Mononuclear cell (primary cell): ENCODE results near the gene SLC2A13. TPM values are rescaled to one million over a fixed set of nuclear protein-coding genes. Genes with fewer than 3 reads are reported as not detected.
"Not testable (repeated sequence)": the region's sequence is repeated elsewhere in the genome, so short reads cannot be mapped to it uniquely, and the experiment has no call there.

Experiments used
- H3K27me3 ChIP-seq: 2 replicates; pipeline ENCODE4 v1.6.0; 2011; ENCODE audit warnings: low read length, control low read depth; ENCODE audit not compliant: insufficient read depth
- H3K4me1 ChIP-seq: 2 replicates; pipeline ENCODE4 v1.5.1; 2011; ENCODE audit warnings: mild to moderate bottlenecking, low read length, control low read depth; ENCODE audit not compliant: insufficient read depth
- H3K4me3 ChIP-seq: 2 replicates; pipeline ENCODE4 v1.5.1; 2011; ENCODE audit warnings: mild to moderate bottlenecking, low read length, moderate library complexity
- H3K9me3 ChIP-seq: 2 replicates; pipeline ENCODE4 v1.5.1; 2011; ENCODE audit warnings: low read depth, mild to moderate bottlenecking, control low read depth, low read length
- total RNA-seq: library from RNA; depleted of rRNA; stranded (reverse); fragments of >200 nt; gene quantifications from one replicate; pipeline ENCODE4 v1.2.3, GENCODE V29; 2012

Gene SLC2A13
- total RNA-seq, 1 donor, result 4.4 TPM

GRCh38 chr12:39875721-39876120 lies 230.2 kb downstream of the SLC2A13 start:
- Histone ChIP-seq H3K4me1 (no peaks in the 10 kb centered on the region), H3K27me3 (no peaks in the 10 kb centered on the region), H3K4me3 (no peak overlapping the region), H3K9me3 (no peaks in the 10 kb centered on the region)

- H3K4me1 ChIP-seq, result no peaks in the 10 kb centered on the region
- no peak overlapping the region for H3K4me3 ChIP-seq
- H3K9me3 ChIP-seq, result no peaks in the 10 kb centered on the region
- no peaks in the 10 kb centered on the region for H3K27me3 ChIP-seq
These were observed 231.1 kb downstream of the SLC2A13 start for GRCh38 chr12:39874785-39875184.

GRCh38 chr12:39873065-39873464 lies 232.8 kb downstream of the SLC2A13 start:
- H3K4me3 ChIP-seq, result no peak overlapping the region
- H3K4me1 ChIP-seq, result no peaks in the 10 kb centered on the region
- no peaks in the 10 kb centered on the region for H3K27me3 ChIP-seq

GRCh38 chr12:39872425-39872824 lies 233.5 kb downstream of the SLC2A13 start:
- Histone ChIP-seq H3K4me3 (no peak overlapping the region), H3K4me1 (no peaks in the 10 kb centered on the region), H3K9me3 (no peaks in the 10 kb centered on the region), H3K27me3 (no peaks in the 10 kb centered on the region)

More at GRCh38 chr12:39873065-39873464, 232.8 kb downstream of the SLC2A13 start:
- H3K9me3 ChIP-seq, result no peaks in the 10 kb centered on the region

- Histone ChIP-seq H3K4me3 (no peak overlapping the region), H3K27me3 (no peaks in the 10 kb centered on the region), H3K4me1 (no peaks in the 10 kb centered on the region), H3K9me3 (no peaks in the 10 kb centered on the region)
These were observed 237.6 kb downstream of the SLC2A13 start for GRCh38 chr12:39868328-39868725.

GRCh38 chr12:39867631-39868327 lies 238.1 kb downstream of the SLC2A13 start:
- no peaks in the 10 kb centered on the region for H3K4me1 ChIP-seq
- H3K4me3 ChIP-seq, result no peak overlapping the region
- no peaks in the 10 kb centered on the region for H3K9me3 ChIP-seq
- H3K27me3 ChIP-seq, result no peaks in the 10 kb centered on the region

- Histone ChIP-seq H3K27me3 (no peaks in the 10 kb centered on the region), H3K9me3 (no peaks in the 10 kb centered on the region), H3K4me3 (no peak overlapping the region), H3K4me1 (no peaks in the 10 kb centered on the region)
These were observed 239.7 kb downstream of the SLC2A13 start for GRCh38 chr12:39866135-39866534.

GRCh38 chr12:39860695-39861094 lies 245.2 kb downstream of the SLC2A13 start:
- no peaks in the 10 kb centered on the region for H3K4me1 ChIP-seq
- no peaks in the 10 kb centered on the region for H3K27me3 ChIP-seq

GRCh38 chr12:39853003-39853402 lies 252.9 kb downstream of the SLC2A13 start:
- Histone ChIP-seq H3K4me3 (no peak overlapping the region), H3K27me3 (no peaks in the 10 kb centered on the region), H3K4me1 (no peaks in the 10 kb centered on the region), H3K9me3 (no peaks in the 10 kb centered on the region)

More at GRCh38 chr12:39860695-39861094, 245.2 kb downstream of the SLC2A13 start:
- Histone ChIP-seq H3K4me3 (no peak overlapping the region), H3K9me3 (no peaks in the 10 kb centered on the region)

- H3K9me3 ChIP-seq, result no peaks in the 10 kb centered on the region
- H3K4me1 ChIP-seq, result no peaks in the 10 kb centered on the region
- H3K4me3 ChIP-seq, result no peak overlapping the region
- H3K27me3 ChIP-seq, result no peaks in the 10 kb centered on the region
These were observed 253.5 kb downstream of the SLC2A13 start for GRCh38 chr12:39852346-39852745.

GRCh38 chr12:39848218-39848617 lies 257.7 kb downstream of the SLC2A13 start:
- not testable (repeated sequence) for H3K4me1 ChIP-seq, H3K27me3 ChIP-seq, H3K9me3 ChIP-seq, H3K4me3 ChIP-seq

GRCh38 chr12:39846971-39847650 lies 258.8 kb downstream of the SLC2A13 start:
- Histone ChIP-seq H3K9me3 (no peaks in the 10 kb centered on the region), H3K27me3 (no peaks in the 10 kb centered on the region), H3K4me1 (peaks cover 6% of the 10 kb centered on the region), H3K4me3 (no peak overlapping the region)

GRCh38 chr12:39846304-39846703 lies 259.6 kb downstream of the SLC2A13 start:
- Histone ChIP-seq H3K9me3 (no peaks in the 10 kb centered on the region), H3K27me3 (no peaks in the 10 kb centered on the region), H3K4me3 (no peak overlapping the region), H3K4me1 (peaks cover 6% of the 10 kb centered on the region)

GRCh38 chr12:39840422-39840821 lies 265.5 kb downstream of the SLC2A13 start:
- no peak overlapping the region for H3K4me3 ChIP-seq
- H3K9me3 ChIP-seq, result no peaks in the 10 kb centered on the region
- H3K4me1 ChIP-seq, result no peaks in the 10 kb centered on the region
- H3K27me3 ChIP-seq, result no peaks in the 10 kb centered on the region

GRCh38 chr12:39839072-39839471 lies 266.8 kb downstream of the SLC2A13 start:
- Histone ChIP-seq H3K4me3 (no peak overlapping the region), H3K27me3 (no peaks in the 10 kb centered on the region), H3K9me3 (no peaks in the 10 kb centered on the region), H3K4me1 (no peaks in the 10 kb centered on the region)
